WI38 (cell line): ENCODE results near the gene KIAA1217.

Experiments used
- H3K4me3 ChIP-seq: 2 replicates; pipeline ENCODE4 v1.5.1; 2011; ENCODE audit warnings: low read depth, mild to moderate bottlenecking, control low read depth, low read length
- TF ChIP-seq, protein P1 (sequence below): IDR thresholded peaks from 2 replicates; pipeline ENCODE4 v1.5.1; 2012; ENCODE audit warnings: low read depth, mild to moderate bottlenecking, control low read depth, low read length

KIAA1217 gene

DNA sequence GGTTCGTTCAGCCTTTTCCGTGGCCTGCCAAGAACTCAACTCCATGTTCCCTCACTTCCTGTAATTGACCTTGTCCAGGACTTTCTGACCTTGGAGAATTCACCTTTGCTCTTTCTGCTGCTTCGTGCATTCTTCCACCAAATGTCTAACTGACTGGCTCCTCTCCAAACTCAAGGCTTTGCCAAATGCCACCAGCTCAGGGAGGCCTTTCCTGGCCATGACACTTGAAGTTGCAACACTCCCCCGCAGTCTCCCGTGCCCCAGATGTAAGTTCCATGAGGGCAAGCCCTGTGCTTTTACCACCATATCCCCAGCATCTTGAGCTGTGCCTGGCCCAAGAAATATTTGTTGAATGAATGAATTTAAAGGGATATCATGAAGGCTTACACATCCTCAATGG, 276.4 kb downstream of the KIAA1217 start:
- TF ChIP-seq, protein P1, sequence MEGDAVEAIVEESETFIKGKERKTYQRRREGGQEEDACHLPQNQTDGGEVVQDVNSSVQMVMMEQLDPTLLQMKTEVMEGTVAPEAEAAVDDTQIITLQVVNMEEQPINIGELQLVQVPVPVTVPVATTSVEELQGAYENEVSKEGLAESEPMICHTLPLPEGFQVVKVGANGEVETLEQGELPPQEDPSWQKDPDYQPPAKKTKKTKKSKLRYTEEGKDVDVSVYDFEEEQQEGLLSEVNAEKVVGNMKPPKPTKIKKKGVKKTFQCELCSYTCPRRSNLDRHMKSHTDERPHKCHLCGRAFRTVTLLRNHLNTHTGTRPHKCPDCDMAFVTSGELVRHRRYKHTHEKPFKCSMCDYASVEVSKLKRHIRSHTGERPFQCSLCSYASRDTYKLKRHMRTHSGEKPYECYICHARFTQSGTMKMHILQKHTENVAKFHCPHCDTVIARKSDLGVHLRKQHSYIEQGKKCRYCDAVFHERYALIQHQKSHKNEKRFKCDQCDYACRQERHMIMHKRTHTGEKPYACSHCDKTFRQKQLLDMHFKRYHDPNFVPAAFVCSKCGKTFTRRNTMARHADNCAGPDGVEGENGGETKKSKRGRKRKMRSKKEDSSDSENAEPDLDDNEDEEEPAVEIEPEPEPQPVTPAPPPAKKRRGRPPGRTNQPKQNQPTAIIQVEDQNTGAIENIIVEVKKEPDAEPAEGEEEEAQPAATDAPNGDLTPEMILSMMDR: no peak
- no peak overlapping the region for H3K4me3 ChIP-seq

DNA sequence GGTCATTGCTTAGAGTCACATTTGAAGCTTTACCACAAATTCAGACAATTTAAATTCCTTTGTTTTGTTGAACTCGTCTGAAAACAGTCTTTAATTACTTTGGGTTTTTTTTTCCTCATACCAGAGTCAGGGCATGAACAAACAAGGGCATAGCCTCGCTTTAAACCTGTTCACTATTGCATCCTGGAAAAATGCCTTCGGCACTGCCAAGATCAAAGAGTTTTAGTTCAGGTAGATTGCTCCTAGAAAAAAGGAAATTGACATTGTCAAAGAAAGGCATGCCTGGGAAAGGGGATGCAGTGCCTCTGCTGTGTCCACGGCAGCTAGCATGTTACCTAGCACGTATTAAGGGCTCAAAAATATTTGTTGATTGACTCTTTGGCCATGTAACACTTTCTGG, 279.7 kb downstream of the KIAA1217 start:
- TF ChIP-seq, protein P1: no peak
- no peak overlapping the region for H3K4me3 ChIP-seq

DNA sequence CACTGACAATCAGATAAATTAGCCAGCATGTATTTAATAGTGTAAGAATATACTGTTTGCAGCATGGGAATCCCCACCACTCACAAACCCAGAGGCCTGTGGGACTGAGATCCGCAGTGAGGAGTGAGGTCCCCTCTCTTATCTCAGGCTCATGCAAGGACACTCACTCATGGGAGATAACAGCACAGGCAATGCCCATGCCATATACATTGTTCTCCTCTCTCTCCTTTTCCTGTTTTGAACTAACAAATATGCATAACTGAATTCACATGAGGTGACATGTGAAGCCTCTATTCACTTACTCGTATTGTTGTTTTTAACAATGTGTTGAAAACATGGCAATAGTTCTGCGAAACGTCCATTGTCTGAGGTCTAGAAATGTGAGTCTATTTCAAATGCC, 284.2 kb downstream of the KIAA1217 start:
- TF ChIP-seq, protein P1: no peak

DNA sequence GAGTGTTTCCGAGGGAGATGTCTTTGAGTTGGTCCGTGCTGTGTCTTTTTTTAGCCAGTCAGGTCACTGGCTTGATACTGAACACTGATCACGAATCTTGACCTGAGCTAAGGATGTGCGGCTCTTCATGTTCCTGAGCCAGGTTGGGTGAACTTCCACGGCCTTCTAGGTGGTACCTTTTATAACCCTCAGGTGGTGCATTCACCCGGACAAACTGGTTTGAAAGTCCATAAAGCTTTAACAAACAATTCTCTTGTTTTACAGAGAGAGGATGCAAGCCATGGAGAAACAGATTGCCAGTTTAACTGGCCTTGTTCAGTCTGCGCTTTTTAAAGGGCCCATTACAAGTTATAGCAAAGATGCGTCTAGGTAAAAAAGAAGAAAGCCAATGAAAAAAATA, 285.3 kb downstream of the KIAA1217 start:
- H3K4me3 ChIP-seq: no peak overlapping the region
- TF ChIP-seq, protein P1: no peak

More for the DNA sequence above, 284.2 kb downstream of the KIAA1217 start:
- H3K4me3 ChIP-seq: no peak overlapping the region

DNA sequence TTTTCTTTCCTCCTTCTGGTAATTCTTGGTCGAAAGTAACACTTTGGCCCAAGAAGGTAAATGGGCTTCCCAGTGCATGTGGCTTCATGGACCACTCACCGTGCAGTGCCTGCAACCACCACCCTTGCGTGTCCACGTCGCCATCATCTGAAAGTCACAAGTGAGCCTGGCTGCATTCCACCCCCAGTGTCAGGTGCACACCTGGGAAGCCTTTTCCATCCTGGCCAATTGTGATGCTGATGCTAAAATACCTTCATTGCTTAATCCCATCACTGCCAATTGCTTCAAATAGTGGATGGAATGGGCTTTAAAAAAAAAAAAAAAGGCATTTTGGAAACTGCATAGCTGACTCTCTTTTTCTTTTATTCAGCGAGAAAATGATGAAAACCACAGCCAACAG, 285.8 kb downstream of the KIAA1217 start:
- H3K4me3 ChIP-seq: no peak overlapping the region
- TF ChIP-seq, protein P1: no peak

DNA sequence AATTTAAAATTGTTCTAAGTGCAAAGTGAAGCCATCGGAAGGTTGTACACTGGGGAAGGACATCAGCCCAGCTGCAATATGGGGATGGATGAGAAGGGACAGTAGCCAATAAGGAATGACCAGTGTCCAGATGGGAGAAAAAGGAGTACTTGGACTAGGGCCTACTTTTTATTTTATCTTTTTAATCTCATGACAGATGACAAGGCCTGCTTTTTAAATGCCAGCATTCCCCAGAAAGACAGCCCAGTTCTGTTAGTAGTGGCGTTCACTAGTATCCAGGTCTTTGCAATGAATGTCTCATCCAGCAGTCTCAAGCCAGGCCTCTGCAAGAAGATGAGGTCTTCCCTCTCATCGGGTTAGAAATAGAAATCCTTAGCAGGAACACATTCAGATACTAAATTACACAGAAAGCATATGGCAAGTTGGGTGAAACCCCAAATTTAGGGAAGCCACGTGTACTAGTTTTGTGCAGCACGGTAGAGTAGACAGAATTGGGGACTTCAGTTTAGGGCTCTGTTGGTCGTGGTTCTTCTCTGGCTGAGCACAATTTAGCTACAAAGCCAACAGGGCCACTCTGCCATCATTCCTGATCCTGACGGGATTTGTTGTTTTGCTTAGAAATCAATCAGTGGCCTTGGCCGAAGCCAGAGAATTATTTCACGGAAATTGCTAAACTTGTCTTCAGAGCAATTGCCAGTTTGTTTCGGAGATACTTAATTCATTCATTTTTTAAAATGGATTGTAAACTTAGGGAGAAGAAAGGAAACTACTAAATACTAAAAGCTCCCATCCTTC, 286.9 kb downstream of the KIAA1217 start:
- no peak overlapping the region for H3K4me3 ChIP-seq
- TF ChIP-seq, protein P1: no peak

DNA sequence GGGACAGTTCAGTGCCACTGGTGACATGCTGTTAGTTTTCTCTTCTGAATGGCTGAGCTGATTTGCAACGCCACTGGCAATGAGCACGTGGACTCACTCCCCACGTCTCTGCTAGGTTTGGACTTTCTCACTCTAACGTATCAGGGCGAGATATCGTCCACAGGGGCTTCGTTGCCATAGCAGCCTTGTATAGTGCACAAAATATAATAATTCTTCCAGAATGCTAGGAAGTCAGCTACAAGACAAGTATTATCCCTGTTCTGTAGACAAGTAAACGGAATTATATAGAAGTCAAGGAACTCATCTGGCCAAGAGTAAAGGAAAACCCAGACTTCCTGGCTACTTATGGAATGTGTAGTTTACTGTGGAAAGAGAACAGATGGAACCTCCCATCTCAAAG, 288.0 kb downstream of the KIAA1217 start:
- H3K4me3 ChIP-seq: no peak overlapping the region
- TF ChIP-seq, protein P1: no peak
